ENCODE results near the gene GCSAM. TPM values are rescaled to one million over a fixed set of nuclear protein-coding genes. Genes with fewer than 3 reads are reported as not detected.

Gene GCSAM
- total and polyA plus RNA-seq, 2 experiments from 2014 or later, result 0.66 TPM; not detected in 1

- no peak for DNase-seq (ENCODE audit: low spot score)
- Histone ChIP-seq H3K9me3 (ENCODE audit: low read depth) (no peaks in the 10 kb centered on the region), H3K4me3 (no peak overlapping the region), H3K4me2 (no peak overlapping the region), H4K20me1 (ENCODE audit: insufficient read depth, poor library complexity, severe bottlenecking) (no peaks in the 10 kb centered on the region), H3K36me3 (replicated peaks; ENCODE audit: insufficient read depth, low read depth) (no peaks in the 10 kb centered on the region), H3K4me1 (ENCODE audit: insufficient read depth) (peaks cover 28% of the 10 kb centered on the region), H2AFZ (no peak overlapping the region), H3K27me3 (no peaks in the 10 kb centered on the region), H3K79me2 (peaks cover 10% of the 10 kb centered on the region), H3K9me2 (replicated peaks; ENCODE audit: insufficient read depth) (no peaks in the 10 kb centered on the region), H3K27ac (peak overlapping the region; percentile 53)
- WGBS (ENCODE audit: low lambda C conversion rate, missing lambda C conversion rate), result 52% methylated on average over 2 of the region's 2 CpGs
- TF ChIP-seq EZH2phosphoT487 (IDR thresholded peaks at IDR 0.05; ENCODE audit: low read depth, severe bottlenecking, unreplicated experiment) (no peak), CTCF (IDR thresholded peaks at IDR 0.05; ENCODE audit: poor library complexity) (no peak), EZH2 (IDR thresholded peaks at IDR 0.05; ENCODE audit: borderline replicate concordance) (no peak)
Measured at GRCh38 chr3:112095731-112096130, 37.3 kb downstream of the GCSAM start.

GRCh38 chr3:112093180-112093522 lies 39.9 kb downstream of the GCSAM start:
- Histone ChIP-seq H3K36me3 (replicated peaks; ENCODE audit: insufficient read depth, low read depth) (no peaks in the 10 kb centered on the region), H3K9me2 (replicated peaks; ENCODE audit: insufficient read depth) (no peaks in the 10 kb centered on the region), H3K27me3 (no peaks in the 10 kb centered on the region), H3K4me2 (peak overlapping the region; percentile 38), H4K20me1 (ENCODE audit: insufficient read depth, poor library complexity, severe bottlenecking) (no peaks in the 10 kb centered on the region), H3K4me1 (ENCODE audit: insufficient read depth) (peaks cover 41% of the 10 kb centered on the region), H3K4me3 (no peak overlapping the region), H2AFZ (no peak overlapping the region), H3K27ac (peak overlapping the region; percentile 65), H3K9me3 (ENCODE audit: low read depth) (no peaks in the 10 kb centered on the region), H3K79me2 (peaks cover 27% of the 10 kb centered on the region)
- TF ChIP-seq EZH2phosphoT487 (IDR thresholded peaks at IDR 0.05; ENCODE audit: low read depth, severe bottlenecking, unreplicated experiment) (no peak), CTCF (IDR thresholded peaks at IDR 0.05; ENCODE audit: poor library complexity) (no peak), EZH2 (IDR thresholded peaks at IDR 0.05; ENCODE audit: borderline replicate concordance) (no peak)
- no peak for DNase-seq (ENCODE audit: low spot score)

GRCh38 chr3:112092496-112093179 lies 40.4 kb downstream of the GCSAM start:
- no peaks in the 10 kb centered on the region for H3K36me3 ChIP-seq (replicated peaks; ENCODE audit: insufficient read depth, low read depth)
- H4K20me1 ChIP-seq (ENCODE audit: insufficient read depth, poor library complexity, severe bottlenecking), result no peaks in the 10 kb centered on the region
- H3K79me2 ChIP-seq, result peaks cover 32% of the 10 kb centered on the region
- H3K27ac ChIP-seq, result peak overlapping the region; percentile 65
- peak overlapping the region; percentile 38 for H3K4me2 ChIP-seq
- no peaks in the 10 kb centered on the region for H3K27me3 ChIP-seq
- no peaks in the 10 kb centered on the region for H3K9me2 ChIP-seq (replicated peaks; ENCODE audit: insufficient read depth)
- no peak overlapping the region for H3K4me3 ChIP-seq
- no peaks in the 10 kb centered on the region for H3K9me3 ChIP-seq (ENCODE audit: low read depth)
- 46% methylated on average over 6 of the region's 6 CpGs for WGBS (ENCODE audit: low lambda C conversion rate, missing lambda C conversion rate)
- DNase-seq (ENCODE audit: low spot score), result no peak
- H2AFZ ChIP-seq, result no peak overlapping the region
- TF ChIP-seq EZH2phosphoT487 (IDR thresholded peaks at IDR 0.05; ENCODE audit: low read depth, severe bottlenecking, unreplicated experiment) (no peak), EZH2 (IDR thresholded peaks at IDR 0.05; ENCODE audit: borderline replicate concordance) (no peak), CTCF (IDR thresholded peaks at IDR 0.05; ENCODE audit: poor library complexity) (no peak)
- H3K4me1 ChIP-seq (ENCODE audit: insufficient read depth), result peaks cover 41% of the 10 kb centered on the region

Data from hepatocyte (in vitro differentiated cells).